Brain microvascular endothelial cell (primary cell): Measurements from ENCODE around the gene RNF224.

ENCODE experiments used
- DNase-seq: peaks from one replicate; pipeline ENCODE4 v3.0.0-alpha.2; 2020
- H3K27ac ChIP-seq: fragments of 250-450 bp; sonication (Bioruptor Pico); 2 replicates; pipeline ENCODE4 v1.5.1; 2020; ENCODE audit warnings: mild to moderate bottlenecking, moderate library complexity
- H3K27me3 ChIP-seq: fragments of 250-450 bp; sonication (Bioruptor Pico); replicated peaks from 2 replicates; pipeline ENCODE4 v1.5.1; 2020; ENCODE audit warnings: mild to moderate bottlenecking
- H3K36me3 ChIP-seq: fragments of 250-450 bp; sonication (Bioruptor Pico); replicated peaks from 2 replicates; pipeline ENCODE4 v1.5.1; 2020; ENCODE audit warnings: mild to moderate bottlenecking
- H3K4me3 ChIP-seq: 2 replicates; pipeline ENCODE4 v1.5.1; 2011; ENCODE audit warnings: low read depth, mild to moderate bottlenecking, control low read depth, low read length, moderate library complexity
- in situ Hi-C: cut with HindIII; loops from 2 replicates; pipeline ENCODE4 v1.10.0; 2017; ENCODE audit warnings: low sequenced_read_pairs, low pct_ligation_motif_present
- TF ChIP-seq, protein P1 (sequence below): IDR thresholded peaks from 2 replicates; pipeline ENCODE4 v1.5.1; 2011; ENCODE audit warnings: low read depth, mild to moderate bottlenecking, moderate library complexity, low read length, control low read depth, inconsistent platforms; ENCODE audit errors: missing control alignments

Gene RNF224

DNA sequence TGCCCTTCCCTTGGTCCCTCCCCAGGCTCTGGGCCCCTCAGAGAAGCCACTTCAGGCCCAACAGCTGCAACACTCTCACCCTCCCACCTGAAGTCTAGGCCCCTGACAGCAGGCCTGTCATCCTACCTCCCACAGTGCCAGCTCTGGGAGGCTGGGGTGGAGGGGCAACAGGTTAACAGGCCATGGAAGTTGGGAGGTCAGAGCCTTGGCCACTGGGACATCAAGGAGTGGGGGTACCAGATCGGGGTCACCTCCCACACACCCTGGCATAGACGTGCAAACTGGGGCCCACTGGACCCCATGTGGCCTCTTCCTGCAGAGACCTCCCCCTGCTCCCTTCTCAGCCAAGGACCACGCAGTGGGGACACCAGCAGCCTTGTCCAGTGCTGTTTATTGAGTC lies 36.1 kb upstream of the RNF224 start:
- Histone ChIP-seq H3K27ac (no peak overlapping the region), H3K27me3 (no peaks in the 10 kb centered on the region), H3K4me3 (no peak overlapping the region), H3K36me3 (peaks cover 13% of the 10 kb centered on the region)
- TF ChIP-seq, protein P1, sequence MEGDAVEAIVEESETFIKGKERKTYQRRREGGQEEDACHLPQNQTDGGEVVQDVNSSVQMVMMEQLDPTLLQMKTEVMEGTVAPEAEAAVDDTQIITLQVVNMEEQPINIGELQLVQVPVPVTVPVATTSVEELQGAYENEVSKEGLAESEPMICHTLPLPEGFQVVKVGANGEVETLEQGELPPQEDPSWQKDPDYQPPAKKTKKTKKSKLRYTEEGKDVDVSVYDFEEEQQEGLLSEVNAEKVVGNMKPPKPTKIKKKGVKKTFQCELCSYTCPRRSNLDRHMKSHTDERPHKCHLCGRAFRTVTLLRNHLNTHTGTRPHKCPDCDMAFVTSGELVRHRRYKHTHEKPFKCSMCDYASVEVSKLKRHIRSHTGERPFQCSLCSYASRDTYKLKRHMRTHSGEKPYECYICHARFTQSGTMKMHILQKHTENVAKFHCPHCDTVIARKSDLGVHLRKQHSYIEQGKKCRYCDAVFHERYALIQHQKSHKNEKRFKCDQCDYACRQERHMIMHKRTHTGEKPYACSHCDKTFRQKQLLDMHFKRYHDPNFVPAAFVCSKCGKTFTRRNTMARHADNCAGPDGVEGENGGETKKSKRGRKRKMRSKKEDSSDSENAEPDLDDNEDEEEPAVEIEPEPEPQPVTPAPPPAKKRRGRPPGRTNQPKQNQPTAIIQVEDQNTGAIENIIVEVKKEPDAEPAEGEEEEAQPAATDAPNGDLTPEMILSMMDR: no peak
- in situ Hi-C loops: no loop called here
- no peak for DNase-seq

- TF ChIP-seq, protein P1: no peak
- Histone ChIP-seq H3K27ac (no peak overlapping the region), H3K36me3 (peaks cover 13% of the 10 kb centered on the region), H3K27me3 (no peaks in the 10 kb centered on the region), H3K4me3 (no peak overlapping the region)
- in situ Hi-C loops: no loop called here
- no peak for DNase-seq
Measured at GRCh38 chr9:137191691-137192447, 35.4 kb upstream of the RNF224 start.

GRCh38 chr9:137192448-137192780 lies 34.9 kb upstream of the RNF224 start:
- Histone ChIP-seq H3K36me3 (peaks cover 13% of the 10 kb centered on the region), H3K4me3 (no peak overlapping the region), H3K27me3 (no peaks in the 10 kb centered on the region), H3K27ac (no peak overlapping the region)
- TF ChIP-seq, protein P1: no peak
- no peak for DNase-seq
- in situ Hi-C loops: no loop called here

DNA sequence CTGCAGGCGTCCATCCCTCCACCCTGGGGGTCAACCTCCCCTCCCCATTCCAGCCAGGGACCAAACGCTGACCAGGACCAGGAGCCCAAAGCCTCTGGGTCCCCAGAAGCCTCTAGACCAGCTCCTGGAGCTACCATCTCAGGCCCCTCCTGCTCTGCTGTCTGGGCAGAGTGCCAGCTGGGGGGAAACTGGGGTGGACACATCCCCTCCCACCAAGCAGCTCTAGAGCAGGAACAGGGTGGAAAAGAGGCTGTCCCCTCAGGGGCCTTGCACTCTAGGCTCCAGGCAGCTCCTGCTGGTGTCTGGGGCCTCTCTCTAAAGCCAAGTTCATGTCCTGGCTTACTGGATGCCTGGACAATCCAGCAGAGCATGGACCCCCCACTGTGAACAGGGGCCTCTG lies 34.4 kb upstream of the RNF224 start:
- in situ Hi-C loops: no loop called here
- TF ChIP-seq, protein P1: no peak
- Histone ChIP-seq H3K27ac (no peak overlapping the region), H3K36me3 (peaks cover 13% of the 10 kb centered on the region), H3K27me3 (no peaks in the 10 kb centered on the region), H3K4me3 (no peak overlapping the region)
- DNase-seq: no peak

- TF ChIP-seq, protein P1: no peak
- peaks cover 13% of the 10 kb centered on the region for H3K36me3 ChIP-seq
- no peak overlapping the region for H3K27ac ChIP-seq
- DNase-seq: no peak
- H3K27me3 ChIP-seq: no peaks in the 10 kb centered on the region
- H3K4me3 ChIP-seq: no peak overlapping the region
- in situ Hi-C loops: no loop called here
Measured at GRCh38 chr9:137193771-137194170, 33.5 kb upstream of the RNF224 start.

- TF ChIP-seq, protein P1: no peak
- Histone ChIP-seq H3K4me3 (no peak overlapping the region), H3K27me3 (no peaks in the 10 kb centered on the region), H3K36me3 (peaks cover 13% of the 10 kb centered on the region), H3K27ac (no peak overlapping the region)
- in situ Hi-C loops: no loop called here
- DNase-seq: no peak
Measured at GRCh38 chr9:137194388-137194787, 32.9 kb upstream of the RNF224 start.
